NAMALWA (cell line): Measurements from ENCODE around the gene MCFD2.

Source experiments
- DNase-seq: peaks from one replicate; pipeline ENCODE4 v3.0.0-alpha.2; 2015; ENCODE audit warnings: low spot score

MCFD2 gene

DNA sequence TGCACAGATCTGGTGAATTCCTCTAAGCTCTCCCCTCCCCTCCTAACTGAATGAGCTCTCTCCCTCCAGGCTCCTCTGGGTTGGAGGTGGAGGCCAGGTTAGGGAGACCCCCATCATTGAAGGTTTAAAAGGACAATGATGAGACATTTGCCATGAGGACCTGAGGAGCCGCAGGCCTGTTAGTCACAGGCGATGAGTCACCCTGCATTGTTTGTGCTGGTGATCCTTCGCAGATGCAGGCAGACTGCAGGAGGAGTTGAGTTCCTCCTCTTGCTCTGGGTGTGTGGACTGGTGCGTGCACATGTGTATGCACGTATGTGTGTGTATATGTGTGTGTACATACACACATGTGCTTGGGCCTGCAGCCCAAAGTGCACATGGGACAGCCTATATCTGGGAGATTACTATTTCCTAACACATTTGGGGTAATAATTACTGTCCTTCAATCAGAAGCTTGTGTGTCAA, 42.0 kb downstream of the MCFD2 start:
- DNase-seq: no peak

DNA sequence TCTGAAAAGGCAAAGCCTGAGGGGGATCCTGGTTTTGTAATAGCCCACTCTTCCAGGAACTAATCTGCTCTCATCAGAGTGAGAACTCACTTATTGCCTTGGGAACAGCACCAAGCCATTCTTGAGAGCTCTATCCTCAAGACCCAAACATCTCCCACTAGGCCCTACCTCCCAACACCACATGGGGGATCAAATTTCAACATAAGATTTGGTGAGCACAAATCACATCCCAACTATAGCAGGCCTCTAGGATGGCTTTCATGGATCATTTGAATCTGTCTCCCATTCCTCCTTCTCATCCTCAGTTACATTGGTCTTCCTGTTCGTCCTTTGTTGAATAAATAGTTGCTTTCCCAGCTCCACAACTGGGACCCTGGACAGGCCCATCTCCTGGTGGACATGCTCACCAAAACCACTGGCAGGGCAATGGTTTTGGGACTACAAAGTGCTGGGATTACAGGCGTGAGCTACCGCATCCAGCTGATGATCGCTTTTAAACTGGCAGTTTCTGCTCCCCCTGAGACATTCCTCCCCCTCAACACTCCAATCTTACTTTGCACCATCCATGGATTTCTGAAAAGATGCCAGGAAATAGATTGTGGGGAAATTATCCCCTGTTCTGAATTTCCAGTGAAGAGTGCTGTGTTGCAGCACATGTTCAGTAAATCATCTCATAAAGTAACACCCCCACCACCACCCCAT, 42.6 kb downstream of the MCFD2 start:
- DNase-seq: no peak

DNA sequence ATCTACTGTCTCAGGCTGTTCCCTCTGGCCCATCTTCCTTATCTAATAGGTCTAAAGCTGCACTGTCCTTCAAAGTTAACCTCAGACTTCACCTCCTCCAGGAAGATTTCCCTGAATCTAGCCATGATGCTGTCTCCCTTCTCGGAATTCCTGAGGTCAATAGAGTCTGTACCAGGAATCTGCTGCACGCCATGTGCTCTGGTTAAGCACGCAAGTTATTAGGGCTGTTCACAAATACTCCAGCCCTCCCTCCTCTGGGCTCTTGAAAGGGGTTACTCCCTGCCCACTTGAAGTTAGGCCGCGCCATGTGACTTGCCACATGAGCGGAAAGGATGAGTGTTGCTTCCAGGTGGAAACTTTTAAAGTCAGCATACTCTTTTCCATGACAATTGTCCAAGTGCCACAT, 43.6 kb downstream of the MCFD2 start:
- no peak for DNase-seq

DNA sequence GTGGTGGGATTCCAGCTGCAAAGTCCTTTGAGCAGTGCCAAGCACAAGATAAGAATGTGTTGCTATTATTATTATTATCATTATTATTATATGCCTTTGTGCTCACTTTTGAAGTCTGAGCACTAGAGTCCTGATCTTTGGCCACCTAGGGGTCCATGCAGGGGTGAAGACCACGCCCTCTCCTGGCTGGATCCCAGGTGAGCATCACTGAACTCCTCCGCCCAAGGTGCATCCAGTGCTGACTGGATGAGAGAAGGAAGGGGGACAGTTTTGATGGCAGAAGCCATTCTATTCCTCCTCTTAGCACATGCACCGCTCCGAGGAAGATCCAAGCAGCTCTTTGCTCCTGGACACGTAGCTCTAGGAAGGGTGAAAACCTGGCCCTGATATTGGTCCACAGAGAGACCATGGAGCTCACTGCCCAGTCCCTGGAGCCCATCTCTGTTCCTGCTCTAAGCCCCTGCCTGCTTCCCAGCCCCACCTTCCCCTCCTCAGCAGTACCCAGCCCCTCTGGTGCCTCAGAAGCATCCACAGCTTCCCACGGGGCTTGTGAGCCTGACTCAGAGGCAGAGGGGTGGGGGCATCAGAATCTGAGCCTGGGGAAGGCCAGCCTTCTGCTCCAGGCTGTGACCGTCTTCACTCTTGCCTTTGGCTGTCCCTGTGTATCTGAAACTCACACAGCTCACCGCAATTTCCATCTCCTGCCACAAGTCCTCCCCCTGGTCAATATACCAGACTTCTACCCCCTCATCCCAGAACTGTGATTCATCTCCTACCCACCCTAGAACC, 45.4 kb downstream of the MCFD2 start:
- no peak for DNase-seq

DNA sequence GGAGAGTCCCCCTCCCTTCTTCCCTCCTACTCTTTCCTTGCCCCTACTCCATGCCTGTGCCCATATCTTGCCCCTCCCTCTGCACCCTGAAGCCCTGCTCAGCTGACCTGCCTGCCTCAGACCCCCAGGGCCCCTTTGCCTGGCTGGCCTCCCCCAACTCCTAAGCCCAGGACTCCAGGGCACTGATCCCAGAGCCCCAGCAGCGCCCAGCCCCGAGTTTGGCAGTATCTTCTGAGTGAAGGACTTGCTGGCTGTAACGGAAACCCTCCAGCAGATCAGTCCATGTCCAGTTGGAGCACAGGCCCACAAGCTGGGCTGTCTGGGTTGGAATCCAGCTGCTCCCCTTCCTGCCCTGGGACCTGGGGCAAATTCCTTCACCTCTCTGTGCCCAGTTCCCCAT, 46.0 kb downstream of the MCFD2 start:
- no peak for DNase-seq

DNA sequence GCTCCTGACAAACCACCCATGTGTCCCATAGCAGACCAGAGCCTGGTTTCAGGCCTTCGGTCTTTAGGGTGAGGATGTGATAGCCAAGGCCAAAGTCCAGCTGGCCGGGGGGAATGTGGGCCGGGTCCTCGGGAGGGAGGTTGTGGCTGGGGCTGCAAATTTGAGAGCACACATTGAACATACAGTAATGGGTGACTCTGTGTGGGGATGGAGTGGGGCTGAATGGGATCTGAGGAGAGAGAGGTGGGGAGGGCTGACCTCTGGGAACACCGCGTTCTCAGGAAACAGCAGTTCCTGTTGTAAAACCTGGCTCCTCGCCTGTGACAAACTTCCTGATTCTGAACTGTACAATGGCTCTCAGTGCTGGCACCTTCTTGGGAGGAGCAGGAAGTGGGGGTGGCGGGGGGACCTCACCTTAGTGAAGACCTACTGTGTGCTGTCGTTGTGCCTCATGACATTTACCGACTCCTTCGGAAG, 48.8 kb downstream of the MCFD2 start:
- DNase-seq: no peak

DNA sequence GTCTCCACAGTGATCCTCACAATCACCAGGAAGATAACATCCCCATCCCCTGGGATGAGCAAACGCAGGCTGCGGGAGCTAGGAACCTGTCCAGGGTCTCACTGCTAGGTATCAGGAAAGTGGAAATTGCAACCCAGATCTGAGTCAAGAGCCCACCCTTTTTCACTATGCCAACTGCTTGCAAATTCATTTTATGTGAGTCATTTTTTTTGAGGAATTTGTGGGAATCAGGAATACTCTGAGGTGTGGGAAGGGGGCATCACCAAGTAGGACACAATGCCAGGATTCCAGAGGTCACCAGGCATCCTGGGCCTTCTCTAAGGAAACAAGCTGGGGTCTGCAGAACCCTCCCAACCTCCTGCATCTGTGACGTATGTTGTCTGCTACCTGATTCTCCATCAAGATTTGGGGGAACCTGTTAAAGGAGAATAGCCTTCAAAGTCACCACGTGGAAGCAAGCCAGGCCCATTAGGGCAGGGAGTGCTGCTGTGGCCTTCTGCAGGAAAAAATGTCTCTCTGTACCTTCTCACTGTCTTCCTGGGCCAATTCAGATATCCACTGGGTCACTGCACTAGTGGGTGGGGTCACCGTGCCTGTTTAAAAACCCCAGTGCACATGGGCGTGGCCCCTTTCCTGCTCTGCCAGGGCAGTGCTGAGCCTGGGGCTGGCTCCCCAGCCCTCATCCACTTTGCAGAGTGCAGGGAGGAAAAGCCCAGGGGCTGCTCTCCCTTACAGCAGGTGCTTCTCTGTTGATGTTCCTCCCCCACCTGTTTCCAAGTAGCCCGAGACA, 50.2 kb downstream of the MCFD2 start:
- no peak for DNase-seq

DNA sequence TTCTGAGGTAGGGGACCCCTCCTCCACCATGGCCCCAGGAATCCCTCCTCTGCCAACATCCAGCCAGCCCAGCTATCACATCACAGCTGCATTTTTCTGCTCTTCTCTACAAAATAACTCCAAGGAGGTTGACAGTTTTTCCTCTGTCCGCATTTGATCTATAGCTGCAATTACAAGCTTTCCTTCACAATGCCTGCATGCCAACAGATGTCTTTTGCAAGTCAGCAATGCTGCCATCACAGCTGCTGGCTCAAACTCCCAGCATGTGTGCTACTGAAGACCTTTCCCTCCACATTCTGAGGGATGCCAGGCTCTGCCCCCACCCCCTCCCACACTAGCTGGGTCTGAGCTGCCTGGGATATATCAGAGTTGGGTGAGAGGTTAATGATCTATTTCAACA, 51.7 kb downstream of the MCFD2 start:
- DNase-seq: no peak

DNA sequence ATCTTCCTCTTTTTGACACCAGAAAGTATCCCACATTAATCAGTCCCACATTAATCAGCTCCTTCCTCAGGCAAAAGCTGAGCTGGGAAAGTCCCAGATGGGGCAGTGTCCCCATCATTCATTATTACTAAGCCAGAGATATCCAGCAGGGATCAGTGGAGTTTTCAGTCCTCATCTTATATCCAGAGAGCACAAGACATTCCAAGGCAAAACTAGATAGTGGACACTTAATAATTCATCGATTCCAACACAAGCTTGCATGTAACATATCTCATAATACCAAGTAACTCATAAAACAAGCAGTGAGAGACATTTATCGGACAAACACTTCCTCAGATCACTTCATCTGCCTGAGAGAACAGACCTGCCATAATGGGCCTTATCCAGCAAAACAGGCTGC, 53.1 kb downstream of the MCFD2 start:
- DNase-seq: no peak

DNA sequence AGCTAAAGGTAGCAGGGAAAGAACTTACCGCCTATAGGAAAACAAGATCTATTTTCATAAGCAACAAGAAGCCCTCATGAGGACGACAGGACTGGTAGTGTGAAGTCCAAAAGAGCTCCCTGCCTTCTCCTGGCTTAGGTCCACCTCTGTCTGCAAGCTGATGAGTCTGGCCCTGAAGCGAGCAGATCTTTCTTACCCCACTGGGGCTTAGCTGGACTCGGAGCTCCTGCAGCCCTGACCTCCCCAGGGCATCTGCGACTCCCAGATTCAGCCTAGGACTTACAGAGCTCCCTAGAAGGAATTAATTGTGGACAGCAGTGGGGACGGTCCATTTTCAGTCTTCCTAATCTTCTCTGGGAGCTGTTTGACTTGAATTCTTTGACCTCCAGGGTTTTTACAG, 53.7 kb downstream of the MCFD2 start:
- no peak for DNase-seq

DNA sequence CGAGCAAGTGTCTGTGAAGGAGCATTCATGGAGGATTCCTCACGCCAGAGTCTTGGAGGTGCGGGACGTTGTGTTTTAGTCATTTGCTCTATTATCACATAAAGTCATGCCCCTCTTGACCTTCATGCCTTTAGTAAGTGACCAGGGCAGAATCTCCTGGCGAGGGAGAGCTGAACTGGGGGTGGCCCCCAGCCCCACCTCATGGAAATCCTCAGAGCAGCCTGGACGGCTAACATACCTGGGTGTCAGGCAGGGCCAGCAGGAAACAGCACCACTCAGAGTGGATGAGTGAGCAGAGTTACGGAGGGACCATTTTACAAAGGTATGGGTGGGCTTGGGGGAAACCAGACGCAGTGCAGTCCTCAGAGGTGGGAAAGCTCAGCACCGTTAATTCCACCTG, 56.1 kb downstream of the MCFD2 start:
- DNase-seq: no peak

DNA sequence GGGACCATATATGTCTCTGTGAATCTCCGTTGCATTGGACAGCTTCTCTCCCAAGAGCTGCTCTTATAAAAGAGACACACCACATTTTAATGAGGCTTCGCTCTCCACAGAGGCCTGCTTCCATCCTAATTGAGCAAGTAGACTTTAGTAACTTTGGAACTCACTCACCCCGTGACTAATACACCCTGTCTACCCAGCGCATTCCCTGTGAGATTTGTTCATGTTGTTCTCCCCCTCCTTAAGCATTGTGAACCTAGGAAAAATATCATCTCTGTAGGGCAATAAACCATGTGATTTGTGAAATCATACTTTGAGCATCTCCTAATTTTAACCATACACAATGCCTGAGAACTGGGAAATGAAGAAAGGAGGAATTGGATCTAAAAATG, 56.9 kb downstream of the MCFD2 start:
- DNase-seq: no peak

DNA sequence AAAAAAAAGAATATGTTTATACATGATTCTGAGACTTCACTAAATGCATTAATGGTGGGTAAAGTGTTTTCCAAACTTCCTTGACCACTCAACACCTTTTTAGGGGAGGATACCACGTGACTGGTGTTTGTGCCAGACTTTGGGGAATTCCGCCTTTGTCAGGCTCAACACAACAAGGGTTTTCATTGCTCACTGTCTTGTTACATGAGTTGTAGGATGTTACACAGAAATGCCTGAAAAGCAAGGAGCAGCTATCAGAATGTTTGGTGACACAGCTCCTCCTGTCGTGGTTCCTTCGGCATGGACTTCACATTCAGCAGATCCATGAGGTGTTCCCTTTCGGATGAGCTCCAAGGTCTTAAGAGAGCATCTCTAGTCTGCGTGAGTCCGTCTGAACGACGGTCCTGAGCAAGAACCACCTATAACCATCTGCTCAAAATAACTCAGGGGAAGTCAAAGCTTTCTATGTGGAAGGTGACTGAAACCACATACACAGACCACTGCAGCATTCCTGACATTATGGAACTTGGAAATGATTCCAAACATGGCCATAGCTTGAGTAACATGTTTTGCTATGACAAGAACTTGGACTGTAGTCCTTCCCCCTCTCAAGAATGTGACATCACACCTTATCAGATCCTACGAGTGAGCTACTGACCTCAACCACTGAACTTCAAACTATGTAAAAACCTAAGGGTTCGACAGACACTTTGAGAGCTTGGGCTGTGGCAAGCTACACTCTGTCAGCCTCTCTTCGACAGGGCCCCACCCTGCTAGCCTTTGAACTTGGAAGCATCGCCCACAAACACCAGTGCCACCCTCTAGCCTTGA, 57.5 kb downstream of the MCFD2 start:
- no peak for DNase-seq

DNA sequence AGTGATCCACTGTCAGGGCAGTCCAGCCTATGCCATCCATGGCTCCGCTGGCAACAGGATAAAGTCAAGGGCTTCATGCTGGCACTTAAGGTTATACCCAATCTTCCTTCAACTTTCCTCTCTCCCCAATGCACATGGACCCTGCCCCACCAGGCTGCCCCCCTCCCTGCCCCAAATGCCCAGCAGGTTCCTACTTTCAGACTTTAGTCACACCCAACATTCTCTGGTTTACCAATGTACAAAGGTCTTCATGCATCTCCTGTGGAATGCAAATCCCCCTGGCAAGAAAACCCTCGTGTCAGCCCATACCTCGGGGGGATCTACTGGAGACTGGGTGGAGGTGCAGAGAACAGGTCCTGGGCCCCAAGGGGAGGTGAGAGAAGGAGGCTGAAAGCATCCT, 59.3 kb downstream of the MCFD2 start:
- DNase-seq: no peak

DNA sequence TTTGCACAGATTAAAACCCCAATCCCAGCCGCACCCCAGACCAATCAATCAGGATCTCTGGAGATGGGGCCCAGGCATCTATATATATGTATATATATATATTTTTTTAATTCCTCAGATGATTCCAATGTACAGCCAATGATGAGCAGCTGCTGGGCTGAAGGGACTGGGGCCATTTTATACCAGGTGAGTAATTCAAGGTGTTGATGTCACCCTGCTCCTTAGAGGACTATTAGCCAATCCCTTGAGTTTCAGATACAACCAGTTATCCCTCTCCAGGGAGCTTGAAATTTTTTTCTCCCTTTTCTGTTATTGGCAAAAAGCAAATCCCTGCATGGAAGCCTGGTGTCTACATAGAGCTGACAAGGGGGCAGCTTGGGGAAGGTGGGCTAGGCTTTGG, 59.8 kb downstream of the MCFD2 start:
- DNase-seq: no peak

DNA sequence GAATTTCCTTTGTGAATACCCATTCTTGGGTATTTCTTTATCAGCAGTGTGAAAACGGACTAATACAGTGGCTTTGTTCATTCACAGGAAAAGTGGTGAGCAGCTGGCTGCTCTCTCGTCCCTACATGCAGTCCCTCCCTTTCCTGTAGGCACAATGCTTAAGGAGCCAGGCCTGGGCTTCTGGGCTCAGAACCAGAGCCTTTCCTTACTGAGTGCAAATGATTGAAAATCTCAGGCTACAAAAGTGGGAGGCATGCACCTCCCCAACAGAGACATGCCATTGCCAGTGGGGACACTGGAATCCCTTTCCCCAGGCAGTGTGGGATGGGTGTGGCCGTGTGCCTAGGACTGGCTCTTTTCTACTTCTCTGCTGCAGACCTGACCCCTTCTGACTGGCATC, 61.3 kb downstream of the MCFD2 start:
- DNase-seq: no peak

DNA sequence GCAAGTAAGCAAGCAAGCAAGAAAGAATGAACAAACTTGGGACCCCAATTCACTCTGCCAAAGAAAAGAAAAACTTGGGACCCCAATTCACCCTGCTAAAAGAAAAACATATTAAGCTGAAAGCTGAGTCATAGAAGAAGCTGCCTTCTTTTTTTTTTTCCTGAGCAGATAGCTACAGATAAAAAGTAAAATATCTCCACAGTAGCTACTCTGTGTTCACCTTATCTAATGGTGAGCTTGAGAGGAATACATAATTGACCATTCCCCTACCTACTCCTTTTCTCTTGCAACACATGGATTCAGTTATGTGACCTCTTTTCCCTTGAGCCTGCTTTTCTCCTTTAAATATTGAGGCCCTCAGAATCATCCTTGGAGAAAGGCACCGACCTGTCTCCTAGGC, 63.0 kb downstream of the MCFD2 start:
- no peak for DNase-seq

DNA sequence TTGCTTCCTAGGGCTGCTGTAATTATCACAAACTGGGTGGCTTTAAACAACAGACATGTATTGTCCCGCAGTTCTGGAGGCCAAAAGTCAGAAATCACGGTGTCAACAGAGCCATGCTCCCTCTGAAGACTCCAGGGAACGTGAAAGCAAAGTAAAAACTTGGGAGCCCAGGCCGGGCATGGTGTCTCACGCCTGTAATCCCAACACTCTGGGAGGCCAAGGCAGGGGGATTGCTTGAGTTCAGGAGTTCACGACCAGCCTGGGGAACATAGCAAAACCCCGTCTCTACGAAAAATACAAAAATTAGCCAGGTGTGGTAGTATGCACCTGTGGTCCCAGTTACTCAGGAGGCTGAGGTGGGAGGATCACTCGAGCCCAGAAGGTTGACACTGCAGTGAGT, 63.5 kb downstream of the MCFD2 start:
- no peak for DNase-seq
